ENCODE data around the gene SMG6.

GRCh38 chr17:2204393-2204792 is 99.2 kb downstream of the SMG6 start:
- TF ChIP-seq CTCF (IDR thresholded peaks at IDR 0.05) (no peak), POLR2AphosphoS5 (IDR thresholded peaks at IDR 0.05) (no peak)

Measured in upper lobe of left lung (tissue), 4 donors.